HG03108 (cell line): ENCODE results near the gene BICC1.

Experiments
- ATAC-seq: cut with Tn5 transposase; IDR thresholded peaks from one replicate; pipeline ENCODE4 v1.9.1; 2021; ENCODE audit warnings: moderate library complexity; ENCODE audit not compliant: unreplicated experiment

The BICC1 gene

GRCh38 chr10:58645416-58646146 lies 132.9 kb downstream of the BICC1 start:
- no peak for ATAC-seq

- ATAC-seq, result no peak
Measured at GRCh38 chr10:58647376-58648112, 134.9 kb downstream of the BICC1 start.

- no peak for ATAC-seq
Measured at GRCh38 chr10:58648131-58648530, 135.5 kb downstream of the BICC1 start.

DNA sequence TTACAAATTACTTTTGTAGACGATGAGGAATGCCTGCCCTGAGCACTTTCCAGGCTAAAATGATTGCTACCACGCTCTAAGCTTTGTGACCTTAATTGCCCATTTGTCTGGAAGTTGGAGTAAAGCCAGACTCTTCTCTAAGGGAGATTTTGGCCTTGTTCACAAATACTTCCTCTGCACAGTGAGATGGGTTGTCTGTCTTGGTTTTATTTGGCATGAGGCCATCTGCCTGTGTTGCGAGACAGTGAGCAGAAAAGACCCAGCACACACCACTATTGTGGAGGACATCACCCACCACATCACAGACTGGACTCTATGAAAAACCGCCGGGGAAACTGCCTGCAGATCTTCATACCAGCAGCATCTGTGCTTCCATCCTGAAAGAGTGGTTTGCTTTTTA lies 138.4 kb downstream of the BICC1 start:
- no peak for ATAC-seq

DNA sequence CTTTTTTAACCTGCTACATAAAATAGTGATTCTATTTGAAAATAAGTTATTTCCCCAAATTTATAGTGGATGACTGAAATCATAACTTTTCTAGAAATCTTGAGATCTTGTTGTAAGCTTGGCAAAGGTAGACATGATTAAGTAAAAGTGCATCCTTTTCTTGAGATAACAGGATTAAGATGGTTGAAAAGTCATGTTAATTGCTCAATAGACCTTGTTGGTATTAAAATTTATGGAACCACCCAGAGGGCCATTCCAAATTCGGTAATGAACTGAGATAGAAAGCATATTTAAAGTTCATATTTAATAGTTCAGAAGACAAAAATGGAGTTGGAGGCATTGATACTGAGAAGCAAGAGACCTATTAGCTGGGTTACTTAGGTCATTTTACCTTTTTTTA lies 139.1 kb downstream of the BICC1 start:
- no peak for ATAC-seq

DNA sequence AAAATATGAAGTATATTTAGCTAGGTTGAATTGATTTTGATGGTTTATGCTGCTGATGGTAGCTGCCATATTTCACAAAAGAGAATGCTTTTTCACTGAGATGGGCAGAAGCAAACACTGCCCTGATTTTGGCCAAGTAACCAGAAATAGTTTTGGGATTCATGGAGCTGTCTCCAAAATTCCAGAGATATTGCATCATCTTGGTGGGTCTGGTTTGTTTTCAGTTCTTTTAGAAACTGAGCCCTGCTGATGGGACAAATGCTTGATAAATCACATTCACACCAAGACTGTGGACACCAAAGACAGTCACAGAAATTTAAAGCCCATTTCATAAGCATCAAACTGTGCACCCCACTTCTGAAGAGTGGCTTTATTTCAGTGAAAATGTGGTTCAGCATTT lies 140.5 kb downstream of the BICC1 start:
- no peak for ATAC-seq

GRCh38 chr10:58660575-58661255 lies 148.0 kb downstream of the BICC1 start:
- no peak for ATAC-seq

DNA sequence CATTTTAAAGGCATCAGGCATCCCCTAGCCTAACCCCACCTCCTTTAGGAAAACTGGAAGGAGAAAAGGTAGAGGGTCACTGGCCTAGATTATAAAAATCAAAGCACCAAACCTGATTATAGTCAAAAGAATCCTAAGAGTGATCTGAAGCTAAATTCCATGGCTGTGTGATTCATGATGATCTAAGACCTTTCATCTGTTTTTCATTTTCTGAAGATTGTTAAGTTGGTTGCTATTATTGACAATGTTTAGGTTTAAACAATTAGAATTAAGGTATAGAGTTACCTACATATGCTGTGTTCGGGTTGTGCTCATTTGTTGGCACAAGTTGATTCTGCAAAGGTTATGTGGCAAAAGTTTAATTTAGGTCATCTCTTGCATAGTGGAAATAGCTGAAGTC lies 148.7 kb downstream of the BICC1 start:
- ATAC-seq, result no peak

- ATAC-seq, result no peak
Measured at GRCh38 chr10:58661902-58662301, 149.2 kb downstream of the BICC1 start.

DNA sequence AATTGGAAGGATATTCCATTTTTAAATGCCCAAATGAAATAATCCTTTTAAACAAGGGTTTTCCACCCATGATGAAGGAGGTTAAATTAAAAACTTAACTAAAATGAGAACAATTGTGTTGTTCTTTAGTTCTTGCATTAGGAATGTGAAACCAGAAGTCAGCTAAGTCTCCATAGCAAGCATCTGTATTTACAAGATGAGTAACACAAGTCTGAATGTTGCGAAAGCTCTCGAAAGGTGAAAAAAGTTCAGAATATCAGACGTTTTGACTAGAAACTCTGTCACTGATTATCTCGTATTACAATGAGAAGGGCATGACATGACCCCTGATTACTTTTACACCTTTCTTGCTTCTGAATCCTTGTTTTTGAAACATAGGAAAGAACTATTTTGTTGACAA lies 149.6 kb downstream of the BICC1 start:
- no peak for ATAC-seq

- no peak for ATAC-seq
Measured at GRCh38 chr10:58665361-58665760, 152.7 kb downstream of the BICC1 start.

GRCh38 chr10:58666024-58666423 lies 153.4 kb downstream of the BICC1 start:
- ATAC-seq, result no peak

DNA sequence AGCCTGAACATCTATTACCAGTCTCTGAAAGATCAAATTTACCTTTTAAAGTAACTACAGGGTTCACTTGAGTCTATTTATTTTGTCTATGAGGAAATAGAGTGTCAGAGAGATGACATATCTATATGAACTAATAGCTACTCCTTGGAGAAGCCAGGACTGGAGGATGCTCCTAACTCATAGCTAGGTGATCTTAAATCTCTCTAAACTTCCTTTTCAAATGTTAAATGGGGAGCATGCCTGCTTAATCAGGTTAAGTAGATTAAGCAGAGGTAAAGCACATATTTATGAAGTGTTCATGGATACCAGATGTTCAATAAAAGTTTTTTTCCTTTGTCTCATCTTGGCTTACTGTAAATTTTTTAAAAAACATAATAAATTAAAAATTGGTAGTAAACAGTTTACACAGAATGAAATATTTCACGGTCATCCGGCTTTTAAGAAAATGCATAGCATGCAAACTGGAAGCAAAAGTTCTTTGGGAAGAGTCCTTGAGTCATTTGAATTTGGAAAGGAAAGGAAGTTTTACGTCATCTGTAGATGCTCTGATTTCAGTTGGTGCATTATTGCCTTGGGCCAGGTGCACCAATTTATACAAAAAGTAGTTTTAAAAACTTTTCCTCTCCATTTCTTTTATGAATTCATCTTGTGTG lies 155.1 kb downstream of the BICC1 start:
- no peak for ATAC-seq

DNA sequence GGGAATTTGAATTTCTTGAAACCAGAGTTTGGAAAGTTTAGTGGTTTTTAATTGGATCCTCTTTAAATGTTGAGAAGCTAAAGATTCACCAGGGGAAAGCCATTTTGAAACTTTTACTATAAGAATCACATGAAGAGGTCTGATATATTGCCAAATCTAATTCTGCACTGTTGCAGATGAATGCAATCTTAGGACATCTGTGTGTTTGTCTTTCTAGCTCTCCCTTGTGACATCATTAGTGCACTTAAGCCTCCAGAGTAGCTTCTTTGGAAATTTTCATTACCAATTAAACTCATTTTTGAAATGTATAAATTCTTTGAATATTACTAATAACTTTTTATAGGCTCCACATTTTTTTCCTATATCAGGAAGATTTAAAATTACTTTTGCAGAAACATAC lies 160.2 kb downstream of the BICC1 start:
- no peak for ATAC-seq

DNA sequence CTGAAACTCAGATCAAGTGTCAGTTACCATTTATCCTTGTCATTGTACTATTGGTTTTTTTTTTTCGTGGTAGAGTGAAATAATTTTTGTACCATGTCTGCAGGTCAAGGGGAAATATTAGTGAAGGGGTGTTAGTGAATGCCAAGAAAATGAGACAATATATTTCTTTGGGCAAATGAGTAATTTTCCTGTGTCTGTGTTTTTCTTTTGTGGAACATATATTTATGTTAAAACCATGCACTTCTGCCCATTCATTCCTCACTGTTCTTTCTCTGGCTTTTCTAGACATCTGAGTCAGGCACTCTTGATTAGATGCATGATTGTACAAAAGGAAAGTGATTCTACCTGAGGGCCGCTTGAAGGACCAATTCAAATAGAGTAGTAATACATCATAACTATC lies 161.6 kb downstream of the BICC1 start:
- ATAC-seq, result no peak

DNA sequence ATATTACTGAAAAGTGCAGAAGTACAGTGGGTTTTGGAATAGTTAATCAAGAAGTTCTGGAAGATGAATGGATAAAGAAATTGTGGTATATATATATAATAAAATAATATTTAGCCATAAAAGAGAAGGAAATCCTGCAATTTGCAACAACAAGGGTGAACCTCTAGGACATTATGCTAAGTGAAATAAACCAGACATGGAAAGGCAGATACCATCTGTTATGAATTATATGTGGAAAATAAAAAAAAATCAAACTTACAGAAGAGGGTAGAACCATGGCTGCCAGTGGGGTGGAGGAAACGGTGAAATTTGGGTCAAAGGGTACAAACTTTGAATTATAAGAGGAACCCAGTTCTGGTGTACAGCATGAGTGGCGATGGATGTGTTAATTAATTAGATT lies 162.6 kb downstream of the BICC1 start:
- no peak for ATAC-seq

GRCh38 chr10:58691528-58691927 lies 178.9 kb downstream of the BICC1 start:
- ATAC-seq, result no peak

GRCh38 chr10:58693919-58694318 lies 181.2 kb downstream of the BICC1 start:
- no peak for ATAC-seq

- ATAC-seq, result no peak
Measured at GRCh38 chr10:58695022-58695421, 182.3 kb downstream of the BICC1 start.

DNA sequence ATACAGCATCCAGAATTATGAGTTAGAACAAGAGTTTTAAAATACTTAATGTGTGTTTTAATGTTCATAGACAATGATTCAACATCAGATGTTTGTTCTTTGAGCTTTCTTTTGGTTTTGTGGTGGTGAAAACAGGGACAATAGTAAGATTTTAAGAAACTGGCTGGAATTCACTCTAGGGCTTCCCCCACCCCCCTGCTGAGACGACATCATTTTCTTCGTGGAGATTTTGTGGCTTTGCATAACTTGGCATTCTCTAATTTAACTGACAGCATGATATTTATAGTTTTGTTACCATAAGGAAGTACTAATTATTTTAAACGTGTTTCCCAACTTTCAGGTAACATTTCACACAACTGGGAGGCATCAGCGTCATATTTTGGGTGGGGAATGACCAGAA lies 184.1 kb downstream of the BICC1 start:
- no peak for ATAC-seq

DNA sequence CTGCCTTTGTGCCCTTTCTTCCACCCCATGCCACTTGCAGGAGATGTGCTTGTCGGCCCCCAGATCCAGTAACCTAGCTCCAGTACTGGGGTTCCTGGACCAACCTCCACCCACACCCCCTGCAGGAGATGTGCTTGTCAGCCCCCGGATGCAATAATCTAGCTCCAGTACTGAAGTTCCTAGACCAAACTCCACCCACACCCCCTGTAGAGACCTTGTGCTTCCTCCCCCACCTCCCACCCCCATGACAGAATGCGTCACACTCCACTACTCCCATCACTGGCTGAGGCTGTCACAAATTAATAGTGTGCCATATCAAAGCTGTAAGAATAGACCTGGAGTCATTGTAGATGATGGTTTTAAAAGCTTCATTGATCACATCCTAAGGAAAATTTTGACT lies 185.0 kb downstream of the BICC1 start:
- ATAC-seq, result no peak
